Panc1 (cell line): ENCODE data around the gene ALOX5. TPM values are rescaled to one million over a fixed set of nuclear protein-coding genes. Genes with fewer than 3 reads are reported as not detected.

Experiments used
- ATAC-seq: fragments of 200-7000 bp; cut with Tn5 transposase; 2 replicates; pipeline ENCODE4 v1.9.1; 2020; ENCODE audit warnings: mild to moderate bottlenecking, moderate library complexity
- BruUV-seq: library from RNA; stranded (reverse); fragments of 400-500 nt; replicated peaks from 2 replicates; lab custom pipeline; 2021; lab: Mats Ljungman, UMichigan
- CTCF ChIA-PET: fragments of 300-600 bp; sonication (Branson Sonifier 250); formaldehyde crosslinking; loops from one replicate; lab custom pipeline; 2022; ENCODE audit warnings: antibody characterized with exemption; lab: Charles Lee
- POLR2A ChIA-PET: fragments of 300-600 bp; sonication (Branson Sonifier 250); formaldehyde crosslinking; loops from one replicate; lab custom pipeline; 2022; ENCODE audit warnings: antibody characterized with exemption; lab: Charles Lee
- DNase-seq: peaks from one replicate; pipeline ENCODE4 v3.0.0-alpha.2; 2010; ENCODE audit warnings: low read depth, low spot score
- H3K27ac ChIP-seq: 2 replicates; pipeline ENCODE4 v1.5.1; 2011; ENCODE audit warnings: mild to moderate bottlenecking, low read length, inconsistent platforms
- H3K27me3 ChIP-seq: fragments of 200-500 bp; sonication (Bioruptor generic); 2 replicates; pipeline ENCODE4 v1.6.0; 2014; ENCODE audit warnings: low read length, inconsistent platforms; ENCODE audit not compliant: control insufficient read depth, insufficient read depth
- H3K36me3 ChIP-seq: fragments of 200-500 bp; sonication (Bioruptor generic); 2 replicates; pipeline ENCODE4 v1.5.1; 2014; ENCODE audit warnings: inconsistent platforms, mild to moderate bottlenecking, low read length, moderate library complexity; ENCODE audit not compliant: control insufficient read depth, insufficient read depth
- H3K4me1 ChIP-seq: 2 replicates; pipeline ENCODE4 v1.5.1; 2011; ENCODE audit warnings: inconsistent platforms, mild to moderate bottlenecking, low read length, moderate library complexity; ENCODE audit not compliant: control insufficient read depth, insufficient read depth
- H3K4me3 ChIP-seq, 2 experiments: 2 replicates each; pipeline ENCODE4 v1.5.1; 2011 to 2012; ENCODE audit warnings: low read depth in 2 of 2, low read length in 2 of 2, mild to moderate bottlenecking in 2 of 2, inconsistent platforms in 1 of 2, moderate library complexity in 1 of 2
- H3K9me3 ChIP-seq: fragments of 200-500 bp; sonication (Bioruptor generic); 2 replicates; pipeline ENCODE4 v1.5.1; 2014; ENCODE audit warnings: low read depth, mild to moderate bottlenecking, inconsistent platforms, low read length, moderate library complexity; ENCODE audit not compliant: control insufficient read depth, insufficient read depth
- POLR2AphosphoS5 ChIP-seq: IDR thresholded peaks from 2 replicates; pipeline ENCODE4 v1.6.1; 2012; ENCODE audit warnings: mild to moderate bottlenecking, low read depth, low read length, moderate library complexity
- SIN3A ChIP-seq: IDR thresholded peaks from 2 replicates; pipeline ENCODE4 v1.6.1; 2012; ENCODE audit warnings: low read depth, mild to moderate bottlenecking, low read length, moderate library complexity, borderline replicate concordance; ENCODE audit not compliant: insufficient read depth
- TCF7L2 ChIP-seq: IDR thresholded peaks from 2 replicates; pipeline ENCODE4 v1.6.1; 2011; ENCODE audit warnings: mild to moderate bottlenecking, low read depth, low read length, inconsistent platforms
- in situ Hi-C: cut with HindIII; loops from 2 replicates; pipeline ENCODE4 v1.10.0; 2016; ENCODE audit warnings: low sequenced_read_pairs, low pct_unique_long_range_greater_than_20kb
- intact Hi-C: fragments of 100-400 bp; cut with micrococcal nuclease; formaldehyde crosslinking; loops from one replicate; pipeline ENCODE4 v1.10.0; 2022; ENCODE audit not compliant: unreplicated experiment
- total RNA-seq: library from RNA; stranded (reverse); gene quantifications from one replicate; pipeline ENCODE4 v1.2.1, GENCODE V29; 2021; ENCODE audit not compliant: unreplicated experiment
- TF ChIP-seq, protein P1 (sequence below), 2 experiments: IDR thresholded peaks; 2 replicates each; pipeline ENCODE4 v1.6.1; 2011 to 2012; ENCODE audit warnings: low read depth in 2 of 2, control low read depth in 1 of 2, low read length in 1 of 2, mild to moderate bottlenecking in 1 of 2, moderate library complexity in 1 of 2; ENCODE audit not compliant: insufficient read depth in 1 of 2
- TF ChIP-seq, protein P2 (sequence below): fragments of 450-650 bp; IDR thresholded peaks from 2 replicates; pipeline ENCODE4 v1.5.1; 2017; ENCODE audit warnings: mild to moderate bottlenecking

Gene ALOX5
- total RNA-seq, 1 experiment from 2014 or later, result 0.82 TPM

DNA sequence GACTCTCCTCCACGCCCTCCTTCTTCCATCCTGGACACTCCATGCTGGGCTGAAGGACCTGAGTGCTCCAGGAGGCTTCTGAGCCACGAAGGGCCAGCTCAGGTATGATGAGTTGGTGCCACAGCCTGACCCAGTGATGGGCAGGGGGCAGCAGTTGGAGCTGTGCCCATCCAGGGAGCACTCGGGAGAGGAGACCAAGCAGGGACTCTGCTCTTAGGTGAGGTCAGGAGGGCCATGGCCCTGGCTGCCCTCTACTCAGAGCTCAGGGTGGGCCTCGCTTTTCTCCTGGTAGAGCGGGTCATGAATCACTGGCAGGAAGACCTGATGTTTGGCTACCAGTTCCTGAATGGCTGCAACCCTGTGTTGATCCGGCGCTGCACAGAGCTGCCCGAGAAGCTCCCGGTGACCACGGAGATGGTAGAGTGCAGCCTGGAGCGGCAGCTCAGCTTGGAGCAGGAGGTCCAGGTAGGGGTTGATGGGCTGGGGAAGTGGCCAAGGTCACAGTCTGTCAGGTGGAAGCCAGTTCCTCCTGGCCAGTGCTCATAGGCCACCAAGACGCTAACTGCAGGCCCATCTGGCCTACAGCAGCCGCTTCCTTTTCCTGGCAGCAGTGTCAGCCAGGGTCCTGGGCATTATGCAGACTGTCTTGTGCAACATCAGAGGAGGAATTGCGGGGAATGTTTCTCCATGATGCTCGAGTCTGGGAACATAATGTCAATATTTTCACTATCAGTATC, 50.8 kb downstream of the ALOX5 start:
- H3K4me3 ChIP-seq, result no peak overlapping the region
- intact Hi-C loops, result loop anchor here (10.0 kb wide), 1 partner anchor 170 kb away; no protein-coding TSS in a partner anchor
- in situ Hi-C loops, result no loop called here
- BruUV-seq, result no TSS peak
- no peak for ATAC-seq
- no peaks in the 10 kb centered on the region for H3K27me3 ChIP-seq
- no peak overlapping the region for H3K27ac ChIP-seq
- no peaks in the 10 kb centered on the region for H3K4me1 ChIP-seq
- TF ChIP-seq TCF7L2 (no peak), SIN3A (no peak), POLR2AphosphoS5 (no peak)
- TF ChIP-seq, protein P1, sequence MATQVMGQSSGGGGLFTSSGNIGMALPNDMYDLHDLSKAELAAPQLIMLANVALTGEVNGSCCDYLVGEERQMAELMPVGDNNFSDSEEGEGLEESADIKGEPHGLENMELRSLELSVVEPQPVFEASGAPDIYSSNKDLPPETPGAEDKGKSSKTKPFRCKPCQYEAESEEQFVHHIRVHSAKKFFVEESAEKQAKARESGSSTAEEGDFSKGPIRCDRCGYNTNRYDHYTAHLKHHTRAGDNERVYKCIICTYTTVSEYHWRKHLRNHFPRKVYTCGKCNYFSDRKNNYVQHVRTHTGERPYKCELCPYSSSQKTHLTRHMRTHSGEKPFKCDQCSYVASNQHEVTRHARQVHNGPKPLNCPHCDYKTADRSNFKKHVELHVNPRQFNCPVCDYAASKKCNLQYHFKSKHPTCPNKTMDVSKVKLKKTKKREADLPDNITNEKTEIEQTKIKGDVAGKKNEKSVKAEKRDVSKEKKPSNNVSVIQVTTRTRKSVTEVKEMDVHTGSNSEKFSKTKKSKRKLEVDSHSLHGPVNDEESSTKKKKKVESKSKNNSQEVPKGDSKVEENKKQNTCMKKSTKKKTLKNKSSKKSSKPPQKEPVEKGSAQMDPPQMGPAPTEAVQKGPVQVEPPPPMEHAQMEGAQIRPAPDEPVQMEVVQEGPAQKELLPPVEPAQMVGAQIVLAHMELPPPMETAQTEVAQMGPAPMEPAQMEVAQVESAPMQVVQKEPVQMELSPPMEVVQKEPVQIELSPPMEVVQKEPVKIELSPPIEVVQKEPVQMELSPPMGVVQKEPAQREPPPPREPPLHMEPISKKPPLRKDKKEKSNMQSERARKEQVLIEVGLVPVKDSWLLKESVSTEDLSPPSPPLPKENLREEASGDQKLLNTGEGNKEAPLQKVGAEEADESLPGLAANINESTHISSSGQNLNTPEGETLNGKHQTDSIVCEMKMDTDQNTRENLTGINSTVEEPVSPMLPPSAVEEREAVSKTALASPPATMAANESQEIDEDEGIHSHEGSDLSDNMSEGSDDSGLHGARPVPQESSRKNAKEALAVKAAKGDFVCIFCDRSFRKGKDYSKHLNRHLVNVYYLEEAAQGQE (IDR thresholded peaks at IDR 0.05; ENCODE audit: insufficient read depth in 1 of 2, low read depth in 2 of 2, low read length in 1 of 2), result no peak
- TF ChIP-seq, protein P2, sequence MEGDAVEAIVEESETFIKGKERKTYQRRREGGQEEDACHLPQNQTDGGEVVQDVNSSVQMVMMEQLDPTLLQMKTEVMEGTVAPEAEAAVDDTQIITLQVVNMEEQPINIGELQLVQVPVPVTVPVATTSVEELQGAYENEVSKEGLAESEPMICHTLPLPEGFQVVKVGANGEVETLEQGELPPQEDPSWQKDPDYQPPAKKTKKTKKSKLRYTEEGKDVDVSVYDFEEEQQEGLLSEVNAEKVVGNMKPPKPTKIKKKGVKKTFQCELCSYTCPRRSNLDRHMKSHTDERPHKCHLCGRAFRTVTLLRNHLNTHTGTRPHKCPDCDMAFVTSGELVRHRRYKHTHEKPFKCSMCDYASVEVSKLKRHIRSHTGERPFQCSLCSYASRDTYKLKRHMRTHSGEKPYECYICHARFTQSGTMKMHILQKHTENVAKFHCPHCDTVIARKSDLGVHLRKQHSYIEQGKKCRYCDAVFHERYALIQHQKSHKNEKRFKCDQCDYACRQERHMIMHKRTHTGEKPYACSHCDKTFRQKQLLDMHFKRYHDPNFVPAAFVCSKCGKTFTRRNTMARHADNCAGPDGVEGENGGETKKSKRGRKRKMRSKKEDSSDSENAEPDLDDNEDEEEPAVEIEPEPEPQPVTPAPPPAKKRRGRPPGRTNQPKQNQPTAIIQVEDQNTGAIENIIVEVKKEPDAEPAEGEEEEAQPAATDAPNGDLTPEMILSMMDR, result no peak
- POLR2A ChIA-PET, result interaction anchor here (0.6 kb wide), 2 partner anchors 36 to 155 kb away, joined by 4 to 6 read pairs; no protein-coding TSS in a partner anchor
- no peaks in the 10 kb centered on the region for H3K9me3 ChIP-seq
- DNase-seq, result no peak
- no peaks in the 10 kb centered on the region for H3K36me3 ChIP-seq
- CTCF ChIA-PET, result no interaction called here

DNA sequence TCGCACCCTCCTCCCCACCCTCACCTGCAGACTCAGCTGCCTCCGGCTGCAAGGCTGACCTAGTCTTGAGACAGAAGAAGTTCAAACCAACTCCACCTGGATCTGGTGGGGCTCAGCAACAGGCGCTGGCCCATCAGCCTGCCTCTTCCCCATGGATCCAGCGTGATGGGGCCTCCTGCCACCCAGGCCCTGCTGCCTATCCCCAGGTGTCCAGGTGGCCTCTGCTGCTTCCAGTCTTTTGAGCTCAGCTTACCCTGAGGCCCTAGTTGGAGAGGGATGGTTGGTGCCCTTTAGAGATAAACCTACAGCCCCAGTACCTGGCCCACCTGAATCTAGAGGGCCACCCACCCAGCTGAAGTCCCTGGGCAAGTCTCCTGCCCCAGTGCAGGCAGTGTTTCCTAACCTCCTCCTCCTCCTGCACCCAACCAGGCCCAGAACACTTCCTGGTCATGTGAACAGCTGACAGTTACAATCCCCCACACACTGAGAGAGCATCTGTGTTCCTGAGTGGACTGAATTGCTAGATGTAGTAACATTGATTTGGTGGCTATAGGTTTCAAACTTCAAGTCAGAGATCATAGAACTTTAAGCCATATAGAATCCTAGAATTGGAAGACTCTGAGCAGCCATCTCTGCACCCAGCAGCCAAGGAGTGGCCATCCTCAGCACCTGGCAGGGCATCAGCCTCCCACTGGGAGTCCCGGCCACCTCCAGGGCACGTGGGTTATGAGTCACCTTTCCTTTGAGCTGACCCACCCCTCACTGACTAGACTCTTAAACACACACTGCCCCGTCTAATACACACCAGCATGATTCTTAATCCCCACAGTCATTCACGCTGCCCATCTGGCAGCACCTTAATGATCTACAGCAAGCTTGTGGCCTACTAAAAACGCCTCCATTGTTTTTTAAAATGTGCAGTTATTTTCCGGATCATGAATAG, 51.9 kb downstream of the ALOX5 start:
- in situ Hi-C loops (no loop called here), intact Hi-C loops (loop anchor here (10.0 kb wide), 1 partner anchor 171 kb away; no protein-coding TSS in a partner anchor)
- Histone ChIP-seq H3K4me1 (no peaks in the 10 kb centered on the region), H3K36me3 (no peaks in the 10 kb centered on the region), H3K4me3 (no peak overlapping the region), H3K27me3 (peaks cover 3% of the 10 kb centered on the region; the same call in 1 of the 2 replicates), H3K27ac (no peak overlapping the region), H3K9me3 (no peaks in the 10 kb centered on the region)
- ChIA-PET CTCF (interaction anchor here (0.5 kb wide), 1 partner anchor 144 kb away, joined by 3 read pairs; no protein-coding TSS in a partner anchor), POLR2A (no interaction called here)
- no TSS peak for BruUV-seq
- TF ChIP-seq SIN3A (no peak), TCF7L2 (no peak), POLR2AphosphoS5 (no peak)
- TF ChIP-seq, protein P2, result no peak
- TF ChIP-seq, protein P1 (IDR thresholded peaks at IDR 0.05; ENCODE audit: insufficient read depth in 1 of 2, low read depth in 2 of 2, low read length in 1 of 2), result no peak
- DNase-seq (no peak), ATAC-seq (no peak)
